ENCODE data around the gene DNAJC8.

The DNAJC8 gene

GRCh38 chr1:28197682-28198415 is 35.0 kb downstream of the DNAJC8 start:
- Histone ChIP-seq H3K4me1 (ENCODE audit: insufficient read depth, insufficient read length) (peaks cover 28% of the 10 kb centered on the region), H3K27me3 (ENCODE audit: insufficient read depth, insufficient read length) (no peaks in the 10 kb centered on the region), H3K4me3 (ENCODE audit: insufficient read length, low read depth) (no peak overlapping the region), H3K36me3 (ENCODE audit: insufficient read depth, insufficient read length, low read length) (peaks cover 54% of the 10 kb centered on the region), H3K9me3 (ENCODE audit: insufficient read depth, low read length) (no peaks in the 10 kb centered on the region), H3K9ac (ENCODE audit: insufficient read length, low read depth) (no peak overlapping the region)
- TF ChIP-seq SUZ12 (IDR thresholded peaks at IDR 0.05; ENCODE audit: extremely low read depth, insufficient read depth, insufficient read length) = no peak
- TF ChIP-seq YY1 (IDR thresholded peaks at IDR 0.05; ENCODE audit: insufficient read depth, insufficient read length) = no peak
- TF ChIP-seq ZNF274 (IDR thresholded peaks at IDR 0.05; ENCODE audit: low read depth, low read length) = no peak
- DNase-seq (ENCODE audit: low read depth, low spot score) = no peak

- Histone ChIP-seq H3K9me3 (ENCODE audit: insufficient read depth, low read length) (no peaks in the 10 kb centered on the region), H3K4me1 (ENCODE audit: insufficient read depth, insufficient read length) (peaks cover 28% of the 10 kb centered on the region), H3K27me3 (ENCODE audit: insufficient read depth, insufficient read length) (no peaks in the 10 kb centered on the region), H3K4me3 (ENCODE audit: insufficient read length, low read depth) (no peak overlapping the region), H3K36me3 (ENCODE audit: insufficient read depth, insufficient read length, low read length) (peaks cover 43% of the 10 kb centered on the region), H3K9ac (ENCODE audit: insufficient read length, low read depth) (no peak overlapping the region)
- TF ChIP-seq YY1 (IDR thresholded peaks at IDR 0.05; ENCODE audit: insufficient read depth, insufficient read length) (no peak), SUZ12 (IDR thresholded peaks at IDR 0.05; ENCODE audit: extremely low read depth, insufficient read depth, insufficient read length) (no peak), ZNF274 (IDR thresholded peaks at IDR 0.05; ENCODE audit: low read depth, low read length) (no peak)
- DNase-seq (ENCODE audit: low read depth, low spot score) = no peak
These were observed 36.5 kb downstream of the DNAJC8 start for GRCh38 chr1:28196330-28196729.

- no peaks in the 10 kb centered on the region for H3K9me3 ChIP-seq (ENCODE audit: insufficient read depth, low read length)
- peaks cover 28% of the 10 kb centered on the region for H3K4me1 ChIP-seq (ENCODE audit: insufficient read depth, insufficient read length)
- H3K4me3 ChIP-seq (ENCODE audit: insufficient read length, low read depth) = no peak overlapping the region
- H3K36me3 ChIP-seq (ENCODE audit: insufficient read depth, insufficient read length, low read length) = peaks cover 37% of the 10 kb centered on the region
- H3K27me3 ChIP-seq (ENCODE audit: insufficient read depth, insufficient read length) = no peaks in the 10 kb centered on the region
- no peak for DNase-seq (ENCODE audit: low read depth, low spot score)
- no peak overlapping the region for H3K9ac ChIP-seq (ENCODE audit: insufficient read length, low read depth)
- TF ChIP-seq YY1 (IDR thresholded peaks at IDR 0.05; ENCODE audit: insufficient read depth, insufficient read length) (no peak), SUZ12 (IDR thresholded peaks at IDR 0.05; ENCODE audit: extremely low read depth, insufficient read depth, insufficient read length) (no peak), ZNF274 (IDR thresholded peaks at IDR 0.05; ENCODE audit: low read depth, low read length) (no peak)
These were observed 37.0 kb downstream of the DNAJC8 start for GRCh38 chr1:28195780-28196179.

GRCh38 chr1:28194326-28195035 is 38.3 kb downstream of the DNAJC8 start:
- Histone ChIP-seq H3K4me1 (ENCODE audit: insufficient read depth, insufficient read length) (peaks cover 28% of the 10 kb centered on the region), H3K9me3 (ENCODE audit: insufficient read depth, low read length) (no peaks in the 10 kb centered on the region), H3K9ac (ENCODE audit: insufficient read length, low read depth) (peak overlapping the region; percentile 37), H3K4me3 (ENCODE audit: insufficient read length, low read depth) (no peak overlapping the region), H3K36me3 (ENCODE audit: insufficient read depth, insufficient read length, low read length) (peaks cover 25% of the 10 kb centered on the region), H3K27me3 (ENCODE audit: insufficient read depth, insufficient read length) (no peaks in the 10 kb centered on the region)
- DNase-seq (ENCODE audit: low read depth, low spot score) = no peak
- no peak for TF ChIP-seq YY1 (IDR thresholded peaks at IDR 0.05; ENCODE audit: insufficient read depth, insufficient read length)
- no peak for TF ChIP-seq ZNF274 (IDR thresholded peaks at IDR 0.05; ENCODE audit: low read depth, low read length)
- no peak for TF ChIP-seq SUZ12 (IDR thresholded peaks at IDR 0.05; ENCODE audit: extremely low read depth, insufficient read depth, insufficient read length)

- no peak overlapping the region for H3K4me3 ChIP-seq (ENCODE audit: insufficient read length, low read depth)
- H3K36me3 ChIP-seq (ENCODE audit: insufficient read depth, insufficient read length, low read length) = peaks cover 18% of the 10 kb centered on the region
- H3K27me3 ChIP-seq (ENCODE audit: insufficient read depth, insufficient read length) = no peaks in the 10 kb centered on the region
- H3K9me3 ChIP-seq (ENCODE audit: insufficient read depth, low read length) = no peaks in the 10 kb centered on the region
- TF ChIP-seq SUZ12 (IDR thresholded peaks at IDR 0.05; ENCODE audit: extremely low read depth, insufficient read depth, insufficient read length) (no peak), YY1 (IDR thresholded peaks at IDR 0.05; ENCODE audit: insufficient read depth, insufficient read length) (no peak), ZNF274 (IDR thresholded peaks at IDR 0.05; ENCODE audit: low read depth, low read length) (no peak)
- H3K4me1 ChIP-seq (ENCODE audit: insufficient read depth, insufficient read length) = peaks cover 28% of the 10 kb centered on the region
- DNase-seq (ENCODE audit: low read depth, low spot score) = no peak
- H3K9ac ChIP-seq (ENCODE audit: insufficient read length, low read depth) = peak overlapping the region; percentile 21
These were observed 39.1 kb downstream of the DNAJC8 start for GRCh38 chr1:28193701-28194161.

GRCh38 chr1:28190996-28191645 is 41.7 kb downstream of the DNAJC8 start:
- H3K27me3 ChIP-seq (ENCODE audit: insufficient read depth, insufficient read length) = no peaks in the 10 kb centered on the region
- no peak for TF ChIP-seq ZNF274 (IDR thresholded peaks at IDR 0.05; ENCODE audit: low read depth, low read length)
- no peak for TF ChIP-seq SUZ12 (IDR thresholded peaks at IDR 0.05; ENCODE audit: extremely low read depth, insufficient read depth, insufficient read length)
- no peak for TF ChIP-seq YY1 (IDR thresholded peaks at IDR 0.05; ENCODE audit: insufficient read depth, insufficient read length)
- peaks cover 15% of the 10 kb centered on the region for H3K4me1 ChIP-seq (ENCODE audit: insufficient read depth, insufficient read length)
- no peaks in the 10 kb centered on the region for H3K9me3 ChIP-seq (ENCODE audit: insufficient read depth, low read length)
- H3K9ac ChIP-seq (ENCODE audit: insufficient read length, low read depth) = peak overlapping the region; percentile 1
- DNase-seq (ENCODE audit: low read depth, low spot score) = no peak
- H3K4me3 ChIP-seq (ENCODE audit: insufficient read length, low read depth) = no peak overlapping the region
- peaks cover 5% of the 10 kb centered on the region for H3K36me3 ChIP-seq (ENCODE audit: insufficient read depth, insufficient read length, low read length)
